SK-N-SH (cell line): ENCODE measurements around the gene ASB7.

ENCODE experiments used
- JUND ChIP-seq: IDR thresholded peaks from 2 replicates; pipeline ENCODE4 v1.4.0; 2012
- RAD21 ChIP-seq: IDR thresholded peaks from 2 replicates; pipeline ENCODE4 v1.6.1; 2012; ENCODE audit warnings: mild to moderate bottlenecking, low read length
- RFX5 ChIP-seq: IDR thresholded peaks from 2 replicates; pipeline ENCODE4 v1.6.1; 2012; ENCODE audit warnings: mild to moderate bottlenecking, improper control_type of control experiment, low read length
- SMC3 ChIP-seq: IDR thresholded peaks from 2 replicates; pipeline ENCODE4 v1.6.1; 2012; ENCODE audit warnings: low read depth, low read length, improper control_type of control experiment
- TAF1 ChIP-seq: IDR thresholded peaks from 2 replicates; pipeline ENCODE4 v1.6.1; 2012; ENCODE audit warnings: low read depth, mild to moderate bottlenecking, low read length, moderate library complexity, borderline replicate concordance
- TF ChIP-seq, protein P1 (sequence below): fragments of 150-350 bp; IDR thresholded peaks from 2 replicates; pipeline ENCODE4 v1.6.1; 2016; ENCODE audit warnings: mild to moderate bottlenecking, low read depth, low read length
- TF ChIP-seq, protein P2 (sequence below): fragments of 200-600 bp; sonication (generic); IDR thresholded peaks from 2 replicates; pipeline ENCODE4 v1.6.1; 2017; ENCODE audit warnings: antibody characterized with exemption, mild to moderate bottlenecking, moderate library complexity

DNA sequence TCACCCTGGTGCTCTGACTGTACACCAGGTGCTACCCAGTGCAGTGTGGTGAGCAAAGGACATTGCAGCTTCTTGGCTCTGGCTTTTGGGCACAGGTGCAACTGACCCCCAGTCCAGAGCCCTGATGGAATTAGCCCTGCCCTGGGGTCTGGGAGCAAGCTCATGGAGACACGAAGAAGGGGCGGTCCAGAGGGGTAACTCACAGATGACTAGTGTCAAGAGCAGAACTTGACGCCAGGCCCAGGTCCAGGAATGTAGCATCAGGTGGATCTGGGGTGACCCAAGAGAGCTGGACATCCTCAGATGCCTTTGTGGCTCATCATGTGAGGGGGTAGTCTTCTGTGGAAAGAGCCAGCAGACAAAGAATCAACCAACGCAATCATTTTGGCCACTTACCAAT, 88.9 kb downstream of the ASB7 start:
- TF ChIP-seq, protein P1, sequence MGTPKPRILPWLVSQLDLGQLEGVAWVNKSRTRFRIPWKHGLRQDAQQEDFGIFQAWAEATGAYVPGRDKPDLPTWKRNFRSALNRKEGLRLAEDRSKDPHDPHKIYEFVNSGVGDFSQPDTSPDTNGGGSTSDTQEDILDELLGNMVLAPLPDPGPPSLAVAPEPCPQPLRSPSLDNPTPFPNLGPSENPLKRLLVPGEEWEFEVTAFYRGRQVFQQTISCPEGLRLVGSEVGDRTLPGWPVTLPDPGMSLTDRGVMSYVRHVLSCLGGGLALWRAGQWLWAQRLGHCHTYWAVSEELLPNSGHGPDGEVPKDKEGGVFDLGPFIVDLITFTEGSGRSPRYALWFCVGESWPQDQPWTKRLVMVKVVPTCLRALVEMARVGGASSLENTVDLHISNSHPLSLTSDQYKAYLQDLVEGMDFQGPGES, result no peak
- no peak for TF ChIP-seq TAF1
- TF ChIP-seq, protein P2, sequence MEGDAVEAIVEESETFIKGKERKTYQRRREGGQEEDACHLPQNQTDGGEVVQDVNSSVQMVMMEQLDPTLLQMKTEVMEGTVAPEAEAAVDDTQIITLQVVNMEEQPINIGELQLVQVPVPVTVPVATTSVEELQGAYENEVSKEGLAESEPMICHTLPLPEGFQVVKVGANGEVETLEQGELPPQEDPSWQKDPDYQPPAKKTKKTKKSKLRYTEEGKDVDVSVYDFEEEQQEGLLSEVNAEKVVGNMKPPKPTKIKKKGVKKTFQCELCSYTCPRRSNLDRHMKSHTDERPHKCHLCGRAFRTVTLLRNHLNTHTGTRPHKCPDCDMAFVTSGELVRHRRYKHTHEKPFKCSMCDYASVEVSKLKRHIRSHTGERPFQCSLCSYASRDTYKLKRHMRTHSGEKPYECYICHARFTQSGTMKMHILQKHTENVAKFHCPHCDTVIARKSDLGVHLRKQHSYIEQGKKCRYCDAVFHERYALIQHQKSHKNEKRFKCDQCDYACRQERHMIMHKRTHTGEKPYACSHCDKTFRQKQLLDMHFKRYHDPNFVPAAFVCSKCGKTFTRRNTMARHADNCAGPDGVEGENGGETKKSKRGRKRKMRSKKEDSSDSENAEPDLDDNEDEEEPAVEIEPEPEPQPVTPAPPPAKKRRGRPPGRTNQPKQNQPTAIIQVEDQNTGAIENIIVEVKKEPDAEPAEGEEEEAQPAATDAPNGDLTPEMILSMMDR, result no peak
- TF ChIP-seq RAD21, result no peak
- no peak for TF ChIP-seq JUND
- no peak for TF ChIP-seq RFX5
- TF ChIP-seq SMC3, result no peak
